Measurements from ENCODE around the gene ABCG4.
"Not testable (repeated sequence)": the region's sequence is repeated elsewhere in the genome, so short reads cannot be mapped to it uniquely, and the experiment has no call there.

ABCG4 gene

GRCh38 chr11:119180729-119181676 lies 32.2 kb downstream of the ABCG4 start:
- no peak overlapping the region for H3K27ac ChIP-seq
- TF ChIP-seq CTCF (conservative IDR thresholded peaks at IDR 0.05) = no peak
- TF ChIP-seq ZFX (IDR thresholded peaks at IDR 0.05) = no peak

DNA sequence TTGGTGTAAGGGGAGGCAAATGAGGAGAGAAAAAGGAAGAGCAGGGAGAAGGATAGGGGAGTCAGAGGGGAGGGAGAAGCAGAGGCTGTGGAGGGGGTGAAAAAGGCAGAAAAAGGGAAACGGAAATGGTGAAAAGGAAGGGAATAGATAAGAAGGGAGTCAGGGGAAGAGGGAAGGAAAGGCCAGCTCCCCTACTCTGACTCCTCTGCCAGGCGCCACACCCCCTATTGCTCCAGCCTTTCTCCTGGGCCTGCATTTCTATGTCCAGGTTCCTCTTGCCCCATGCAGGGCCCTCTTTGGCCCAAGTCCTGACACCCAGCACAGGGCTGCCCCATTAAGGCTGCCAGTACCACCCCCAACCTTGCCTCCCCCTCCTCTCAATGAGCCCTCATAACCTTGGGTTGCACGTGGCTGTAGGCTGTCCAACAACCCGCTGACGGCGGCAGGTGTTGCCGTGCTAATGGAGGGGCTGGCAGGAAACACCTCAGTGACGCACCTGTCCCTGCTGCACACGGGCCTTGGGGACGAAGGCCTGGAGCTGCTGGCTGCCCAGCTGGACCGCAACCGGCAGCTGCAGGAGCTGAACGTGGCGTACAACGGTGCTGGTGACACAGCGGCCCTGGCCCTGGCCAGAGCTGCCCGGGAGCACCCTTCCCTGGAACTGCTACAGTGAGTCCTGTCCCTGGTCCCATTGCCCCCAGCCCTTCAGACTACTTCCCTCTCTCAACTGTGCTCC lies 33.0 kb downstream of the ABCG4 start:
- H3K27ac ChIP-seq = no peak overlapping the region

GRCh38 chr11:119184399-119184798 lies 35.5 kb downstream of the ABCG4 start:
- not testable (repeated sequence) for H3K27ac ChIP-seq

More for the DNA sequence above, 33.0 kb downstream of the ABCG4 start:
- TF ChIP-seq CTCF (conservative IDR thresholded peaks at IDR 0.05) = no peak
- TF ChIP-seq ZFX (IDR thresholded peaks at IDR 0.05) = no peak

GRCh38 chr11:119185981-119186634 lies 37.3 kb downstream of the ABCG4 start:
- no peak overlapping the region for H3K27ac ChIP-seq
- TF ChIP-seq CTCF (conservative IDR thresholded peaks at IDR 0.05) (no peak), ZFX (IDR thresholded peaks at IDR 0.05) (no peak)

- H3K27ac ChIP-seq = no peak overlapping the region
- TF ChIP-seq ZFX (IDR thresholded peaks at IDR 0.05) (no peak), CTCF (conservative IDR thresholded peaks at IDR 0.05) (no peak)
These were observed 38.5 kb downstream of the ABCG4 start for GRCh38 chr11:119187123-119187892.

- TF ChIP-seq ZFX (IDR thresholded peaks at IDR 0.05) = no peak
- no peak for TF ChIP-seq CTCF (conservative IDR thresholded peaks at IDR 0.05)
- H3K27ac ChIP-seq = no peak overlapping the region
These were observed 39.2 kb downstream of the ABCG4 start for GRCh38 chr11:119188067-119188466.

- H3K27ac ChIP-seq = no peak overlapping the region
- TF ChIP-seq ZFX (IDR thresholded peaks at IDR 0.05) = no peak
- TF ChIP-seq CTCF (conservative IDR thresholded peaks at IDR 0.05) = no peak
These were observed 40.0 kb downstream of the ABCG4 start for GRCh38 chr11:119188887-119189286.
